H1 (cell line): ENCODE results near the gene GATAD2B. TPM values are rescaled to one million over a fixed set of nuclear protein-coding genes. Genes with fewer than 3 reads are reported as not detected.
A peak's percentile ranks its signal among the peaks of the same experiment; 100 is the strongest.

Experiments used
- ASH2L ChIP-seq: fragments of 200-600, 300-600 bp; sonication (generic); IDR thresholded peaks from one replicate; pipeline ENCODE4 v1.7.1; 2017; ENCODE audit warnings: low read length
- CBX8 ChIP-seq: fragments of 300-800, 300-1000 bp; sonication (generic); IDR thresholded peaks from 2 replicates; pipeline ENCODE4 v1.7.1; 2016; ENCODE audit warnings: low read depth, low read length, borderline replicate concordance
- CHD1 ChIP-seq: IDR thresholded peaks from 2 replicates; pipeline ENCODE4 v1.6.1; 2012; ENCODE audit warnings: low read depth, low read length, improper control_type of control experiment
- EGR1 ChIP-seq: IDR thresholded peaks from 2 replicates; pipeline ENCODE4 v1.6.1; 2011; ENCODE audit warnings: low read depth, low read length, borderline replicate concordance
- FOSL1 ChIP-seq: IDR thresholded peaks from 2 replicates; pipeline ENCODE4 v1.6.1; 2011; ENCODE audit warnings: mild to moderate bottlenecking, low read depth, low read length, moderate library complexity; ENCODE audit not compliant: insufficient read depth
- HDAC2 ChIP-seq, 2 experiments: fragments of 300-600 bp in 1 of 2; sonication (generic) in 1 of 2; IDR thresholded peaks; 2 replicates each; pipeline ENCODE4 v1.6.1; 2011 to 2012; ENCODE audit warnings: low read depth in 2 of 2, low read length in 2 of 2, mild to moderate bottlenecking in 2 of 2, moderate library complexity in 2 of 2, borderline replicate concordance in 1 of 2, inconsistent platforms in 1 of 2
- HDAC6 ChIP-seq: IDR thresholded peaks from one replicate; pipeline ENCODE4 v1.7.1; 2012; ENCODE audit warnings: low read depth, mild to moderate bottlenecking, inconsistent platforms, low read length, moderate library complexity
- KDM1A ChIP-seq: fragments of 200-600, 300-600 bp; sonication (generic); IDR thresholded peaks from 2 replicates; pipeline ENCODE4 v1.7.1; 2016; ENCODE audit warnings: mild to moderate bottlenecking, low read length, borderline replicate concordance
- KDM4A ChIP-seq: IDR thresholded peaks from one replicate; pipeline ENCODE4 v1.7.1; 2012; ENCODE audit warnings: low read depth, mild to moderate bottlenecking, moderate library complexity, low read length, inconsistent platforms; ENCODE audit not compliant: severe bottlenecking
- POLR2AphosphoS5 ChIP-seq: IDR thresholded peaks from 2 replicates; pipeline ENCODE4 v1.6.1; 2011; ENCODE audit warnings: low read depth, low read length
- RBBP5 ChIP-seq: IDR thresholded peaks from 2 replicates; pipeline ENCODE4 v1.7.1; 2012; ENCODE audit warnings: low read depth, mild to moderate bottlenecking, inconsistent platforms, low read length, moderate library complexity, borderline replicate concordance
- RNF2 ChIP-seq: fragments of 200-900, 300-1000 bp; sonication (generic); IDR thresholded peaks from 2 replicates; pipeline ENCODE4 v1.7.1; 2016; ENCODE audit warnings: borderline replicate concordance, low read depth, mild to moderate bottlenecking, antibody characterized with exemption, low read length; ENCODE audit not compliant: poor library complexity, severe bottlenecking; ENCODE audit errors: missing control alignments
- SIN3A ChIP-seq, 2 experiments: IDR thresholded peaks in 1 of 2; conservative IDR thresholded peaks in 1 of 2; 2 replicates each; pipeline ENCODE4 v1.6.1; 2011 to 2012; ENCODE audit warnings: low read length in 2 of 2, improper control_type of control experiment in 1 of 2, low read depth in 1 of 2, mild to moderate bottlenecking in 1 of 2
- SIRT6 ChIP-seq: IDR thresholded peaks from one replicate; pipeline ENCODE4 v1.7.1; 2012; ENCODE audit warnings: low read length, inconsistent platforms
- SP2 ChIP-seq: IDR thresholded peaks from 2 replicates; pipeline ENCODE4 v1.6.1; 2012; ENCODE audit warnings: mild to moderate bottlenecking, low read length, inconsistent platforms
- SP4 ChIP-seq: IDR thresholded peaks from 2 replicates; pipeline ENCODE4 v1.6.1; 2012; ENCODE audit warnings: low read length, inconsistent platforms
- TEAD4 ChIP-seq: IDR thresholded peaks from 2 replicates; pipeline ENCODE4 v1.6.1; 2012; ENCODE audit warnings: low read depth, low read length, inconsistent platforms, mixed read lengths
- YY1 ChIP-seq: IDR thresholded peaks from 2 replicates; pipeline ENCODE4 v1.6.1; 2011; ENCODE audit warnings: low read depth, mild to moderate bottlenecking, low read length
- polyA plus RNA-seq, 7 experiments: library from polyadenylated mRNA; depleted of rRNA in 3 of 7; stranded (reverse) in 5 of 7; unstranded in 2 of 7; fragments of >200 nt in 5 of 7; fragments of 200-250 nt in 2 of 7; gene quantifications; 1 replicate in 5 of 7; 2 replicates in 1 of 7; 4 replicates in 1 of 7; pipeline versions ENCODE4 v1.2.1 to v1.2.3, GENCODE V29; 2011 to 2013; ENCODE audit warnings: missing spikeins in 2 of 7, mixed read lengths in 2 of 7
- total RNA-seq: library from RNA; stranded (reverse); fragmentation: NEBNext Ultra II Directional; extraction: Animal tissue kit (Norgen Biotek cat#: 25700); gene quantifications from 2 replicates; pipeline ENCODE4 v1.2.1, GENCODE V29; 2021
- TF ChIP-seq, protein P1 (sequence below): IDR thresholded peaks from 2 replicates; pipeline ENCODE4 v1.6.1; 2012; ENCODE audit warnings: low read length, inconsistent platforms
- TF ChIP-seq, protein P2 (sequence below): IDR thresholded peaks from 2 replicates; pipeline ENCODE4 v1.6.1; 2011; ENCODE audit warnings: low read depth, mild to moderate bottlenecking, low read length; ENCODE audit not compliant: insufficient read depth

Gene GATAD2B
- total and polyA plus RNA-seq, 2 of the 8 experiments (the other 6 are each of a cell fraction or from before 2014, with no cell fraction given) = 8.4 to 39.1 TPM

- TF ChIP-seq YY1 (no peak), FOSL1 (no peak), KDM1A (no peak), CBX8 (no peak), CHD1 (no peak), HDAC2 (IDR thresholded peaks at IDR 0.05; ENCODE audit: borderline replicate concordance in 1 of 2, low read depth in 2 of 2, low read length in 2 of 2) (no peak), SP4 (no peak; the same call in 1 of the 2 replicates), ASH2L (peak; percentile 63), HDAC6 (no peak), SP2 (no peak), SIN3A (conservative IDR thresholded peaks at IDR 0.05 in 1 of 2, IDR thresholded peaks at IDR 0.05 in 1 of 2; ENCODE audit: low read depth in 1 of 2, low read length in 2 of 2) (peak in 1 of 2 experiments; percentile 70; a peak in 2 of 4 replicates), POLR2AphosphoS5 (peak; percentile 79), RBBP5 (0 out of 2 replicates have a peak, but pooled peaks have one; percentile 38), KDM4A (peak; percentile 85), SIRT6 (no peak), RNF2 (no peak), EGR1 (no peak; the same call in 1 of the 2 replicates), TEAD4 (no peak)
- TF ChIP-seq, protein P1, sequence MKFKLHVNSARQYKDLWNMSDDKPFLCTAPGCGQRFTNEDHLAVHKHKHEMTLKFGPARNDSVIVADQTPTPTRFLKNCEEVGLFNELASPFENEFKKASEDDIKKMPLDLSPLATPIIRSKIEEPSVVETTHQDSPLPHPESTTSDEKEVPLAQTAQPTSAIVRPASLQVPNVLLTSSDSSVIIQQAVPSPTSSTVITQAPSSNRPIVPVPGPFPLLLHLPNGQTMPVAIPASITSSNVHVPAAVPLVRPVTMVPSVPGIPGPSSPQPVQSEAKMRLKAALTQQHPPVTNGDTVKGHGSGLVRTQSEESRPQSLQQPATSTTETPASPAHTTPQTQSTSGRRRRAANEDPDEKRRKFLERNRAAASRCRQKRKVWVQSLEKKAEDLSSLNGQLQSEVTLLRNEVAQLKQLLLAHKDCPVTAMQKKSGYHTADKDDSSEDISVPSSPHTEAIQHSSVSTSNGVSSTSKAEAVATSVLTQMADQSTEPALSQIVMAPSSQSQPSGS = no peak
- TF ChIP-seq, protein P2, sequence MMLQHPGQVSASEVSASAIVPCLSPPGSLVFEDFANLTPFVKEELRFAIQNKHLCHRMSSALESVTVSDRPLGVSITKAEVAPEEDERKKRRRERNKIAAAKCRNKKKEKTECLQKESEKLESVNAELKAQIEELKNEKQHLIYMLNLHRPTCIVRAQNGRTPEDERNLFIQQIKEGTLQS = no peak
Observed at GRCh38 chr1:153775458-153776327, 147.1 kb downstream of the GATAD2B start (continued).
